HepG2 (cell line): ENCODE data around the gene ADCYAP1. TPM values are rescaled to one million over a fixed set of nuclear protein-coding genes. Genes with fewer than 3 reads are reported as not detected.

Source experiments
- ATAC-seq: fragments of 200-7000 bp; cut with Tn5 transposase; 3 replicates; pipeline ENCODE4 v1.9.1; 2020; ENCODE audit warnings: mild to moderate bottlenecking, moderate library complexity
- BruUV-seq: library from RNA; stranded (reverse); fragments of 400-500 nt; replicated peaks from 2 replicates; lab custom pipeline; 2021; lab: Mats Ljungman, UMichigan
- CTCF ChIA-PET: fragments of 300-600 bp; formaldehyde crosslinking; extraction: SDS; loops from one replicate; lab custom pipeline; 2021; ENCODE audit warnings: low total read pairs, inconsistent platforms, low intra/inter-chr PET ratio; lab: Yijun Ruan, JAX
- POLR2A ChIA-PET: fragments of 350-600 bp; sonication (Branson Sonifier 250); formaldehyde crosslinking; loops from one replicate; lab custom pipeline; 2020; ENCODE audit warnings: antibody characterized with exemption, inconsistent platforms; lab: Yijun Ruan, JAX
- DNase-seq: peaks from one replicate; pipeline ENCODE4 v3.0.0-alpha.2; 2015; ENCODE audit warnings: low spot score
- FAIRE-seq: peaks from 3 replicates; lab custom pipeline; 2011; peaks lifted over from hg19 to GRCh38; lab: Jason Lieb, UNC
- H2AFZ ChIP-seq: one replicate; pipeline ENCODE4 v1.6.1; 2011; ENCODE audit warnings: low read length, inconsistent platforms
- H3K27ac ChIP-seq: fragments of 300-600 bp; 3 replicates; pipeline ENCODE4 v1.8.0; 2011; ENCODE audit warnings: mixed run types, mild to moderate bottlenecking, mixed read lengths, low read length, inconsistent platforms; ENCODE audit not compliant: insufficient read depth; ENCODE audit errors: extremely low read length
- H3K27me3 ChIP-seq, 2 experiments: fragments of 200-600 bp in 1 of 2; 2 replicates in 1 of 2; 3 replicates in 1 of 2; pipeline versions ENCODE4 v1.6.0 to v1.8.0; 2011; ENCODE audit warnings: low read length in 2 of 2, mild to moderate bottlenecking in 2 of 2, moderate library complexity in 2 of 2, inconsistent platforms in 1 of 2; ENCODE audit not compliant: insufficient read depth in 2 of 2, control insufficient read depth in 1 of 2
- H3K36me3 ChIP-seq, 2 experiments: fragments of 200-600 bp in 1 of 2; replicated peaks in 1 of 2; 2 replicates in 1 of 2; 3 replicates in 1 of 2; pipeline versions ENCODE4 v1.5.1 to v1.8.0; 2011; ENCODE audit warnings: low read length in 2 of 2, inconsistent platforms in 1 of 2; ENCODE audit not compliant: insufficient read depth in 2 of 2, control insufficient read depth in 1 of 2
- H3K4me1 ChIP-seq: 2 replicates; pipeline ENCODE4 v1.5.1; 2012; ENCODE audit warnings: low read length, inconsistent platforms; ENCODE audit not compliant: insufficient read depth
- H3K4me2 ChIP-seq: 2 replicates; pipeline ENCODE4 v1.6.0; 2011; ENCODE audit warnings: low read depth, low read length, inconsistent platforms
- H3K4me3 ChIP-seq, 3 experiments: fragments of 200-600 bp in 1 of 3; sonication (generic), shearing (Covaris generic) in 1 of 3; replicated peaks in 1 of 3; 2 replicates each; pipeline ENCODE4 v1.5.1; 2011 to 2016; ENCODE audit warnings: low read length in 3 of 3, inconsistent platforms in 2 of 3, low read depth in 2 of 3, mild to moderate bottlenecking in 2 of 3, control low read depth in 1 of 3, mixed read lengths in 1 of 3; ENCODE audit not compliant: insufficient read depth in 1 of 3
- H3K79me2 ChIP-seq: one replicate; pipeline ENCODE4 v1.6.1; 2011; ENCODE audit warnings: low read length, inconsistent platforms; ENCODE audit not compliant: insufficient read depth
- H3K9ac ChIP-seq: 2 replicates; pipeline ENCODE4 v1.6.0; 2011; ENCODE audit warnings: mild to moderate bottlenecking, low read depth, low read length, inconsistent platforms; ENCODE audit not compliant: insufficient read depth
- H3K9me3 ChIP-seq: 2 replicates; pipeline ENCODE4 v1.5.1; 2012; ENCODE audit warnings: mild to moderate bottlenecking, low read length
- H4K20me1 ChIP-seq: 2 replicates; pipeline ENCODE4 v1.6.0; 2011; ENCODE audit warnings: inconsistent platforms, mild to moderate bottlenecking, low read length, moderate library complexity; ENCODE audit not compliant: insufficient read depth
- AGO1 ChIP-seq: fragments of 200-400 bp; formaldehyde crosslinking; IDR thresholded peaks from 2 replicates; pipeline ENCODE4 v1.6.1; 2017; ENCODE audit warnings: mild to moderate bottlenecking, low read depth, low read length, moderate library complexity; ENCODE audit not compliant: poor library complexity, severe bottlenecking
- ATF5 ChIP-seq: sonication (generic); formaldehyde crosslinking; IDR thresholded peaks from 2 replicates; pipeline ENCODE4 v1.4.0; 2020; ENCODE audit warnings: mild to moderate bottlenecking, low read depth, missing genetic modification reagents
- CENPBD1 ChIP-seq: sonication (generic); formaldehyde crosslinking; IDR thresholded peaks from 2 replicates; pipeline ENCODE4 v1.8.0; 2022; ENCODE audit warnings: missing genetic modification reagents, low read depth, mild to moderate bottlenecking, borderline replicate concordance
- DMAP1 ChIP-seq: IDR thresholded peaks from 2 replicates; pipeline ENCODE4 v1.6.1; 2016
- EHMT2 ChIP-seq: fragments of 200-600 bp; sonication (generic); IDR thresholded peaks from 2 replicates; pipeline ENCODE4 v1.7.0; 2017; ENCODE audit warnings: antibody characterized with exemption, low read depth, low read length, borderline replicate concordance
- FLYWCH1 ChIP-seq: sonication (generic); formaldehyde crosslinking; IDR thresholded peaks from 2 replicates; pipeline ENCODE4 v1.8.1; 2023; ENCODE audit warnings: mild to moderate bottlenecking, missing genetic modification reagents
- FOXM1 ChIP-seq: sonication (generic); formaldehyde crosslinking; IDR thresholded peaks from 2 replicates; pipeline ENCODE4 v1.5.0; 2020; ENCODE audit warnings: missing genetic modification reagents
- HOXA7 ChIP-seq: sonication (generic); formaldehyde crosslinking; IDR thresholded peaks from 2 replicates; pipeline ENCODE4 v1.8.1; 2022; ENCODE audit warnings: mild to moderate bottlenecking, missing genetic modification reagents, moderate library complexity
- KLF11 ChIP-seq: IDR thresholded peaks from 2 replicates; pipeline ENCODE4 v1.6.1; 2016; ENCODE audit warnings: missing compliant biosample characterization
- PATZ1 ChIP-seq: sonication (generic); formaldehyde crosslinking; IDR thresholded peaks from 2 replicates; pipeline ENCODE4 v1.4.0; 2020; ENCODE audit warnings: missing genetic modification reagents
- PHF21A ChIP-seq: sonication (generic); formaldehyde crosslinking; IDR thresholded peaks from 2 replicates; pipeline ENCODE4 v1.5.0; 2020; ENCODE audit warnings: mild to moderate bottlenecking, missing genetic modification reagents
- ZBTB20 ChIP-seq: sonication (generic); formaldehyde crosslinking; IDR thresholded peaks from 2 replicates; pipeline ENCODE4 v1.8.1; 2023; ENCODE audit warnings: missing genetic modification reagents, low read depth, mild to moderate bottlenecking, borderline replicate concordance
- ZNF160 ChIP-seq: sonication (generic); formaldehyde crosslinking; IDR thresholded peaks from 2 replicates; pipeline ENCODE4 v1.8.0; 2022; ENCODE audit warnings: mild to moderate bottlenecking, inconsistent platforms, missing genetic modification reagents
- WGBS: methylation state at CpG from one replicate; pipeline ENCODE4 v1.1.6; 2017; ENCODE audit warnings: low lambda C conversion rate; 5-methylcytosine and 5-hydroxymethylcytosine counted together
- in situ Hi-C: cut with HindIII; loops from 2 replicates; pipeline ENCODE4 v1.10.0; 2017; ENCODE audit warnings: low pct_unique_long_range_greater_than_20kb; ENCODE audit not compliant: extremely low pct_ligation_motif_present
- intact Hi-C: fragments of 100-400 bp; cut with micrococcal nuclease; formaldehyde crosslinking; loops from one replicate; pipeline ENCODE4 v1.10.0; 2022; ENCODE audit not compliant: unreplicated experiment
- polyA plus RNA-seq, 8 experiments: library from polyadenylated mRNA; depleted of rRNA in 3 of 8; stranded (reverse) in 7 of 8; unstranded in 1 of 8; fragments of >200 nt; fragmentation: Illumina TruSeq in 4 of 8; extraction: Trizol in 4 of 8; gene quantifications; 2 replicates each; pipeline versions ENCODE4 v1.2.1 to v1.2.3, GENCODE V29; 2011 to 2016; ENCODE audit warnings: low read depth in 4 of 8, missing spikeins in 1 of 8, mixed read lengths in 1 of 8; ENCODE audit not compliant: insufficient read depth in 1 of 8
- total RNA-seq, 5 experiments: library from RNA; depleted of rRNA; stranded (reverse); fragments of >200 nt; fragmentation: Illumina TruSeq; extraction: Trizol; gene quantifications; 2 replicates each; pipeline ENCODE4 v1.2.3, GENCODE V29; 2016; ENCODE audit warnings: low read depth in 1 of 5

ADCYAP1 gene
- total and polyA plus RNA-seq, 2 of the 13 experiments (the other 11 are each of a cell fraction or from before 2014, with no cell fraction given) = not detected

GRCh38 chr18:941331-941730 is 36.7 kb downstream of the ADCYAP1 start:
- Histone ChIP-seq H3K4me2 (no peak overlapping the region), H3K36me3 (no peaks in the 10 kb centered on the region), H3K9ac (no peak overlapping the region), H2AFZ (no peak overlapping the region), H3K79me2 (no peaks in the 10 kb centered on the region), H4K20me1 (no peaks in the 10 kb centered on the region), H3K27me3 (no peaks in the 10 kb centered on the region), H3K4me3 (no peak overlapping the region), H3K27ac (no peak overlapping the region), H3K4me1 (no peaks in the 10 kb centered on the region), H3K9me3 (no peaks in the 10 kb centered on the region)
- in situ Hi-C loops = no loop called here
- CTCF ChIA-PET = no interaction called here
- ATAC-seq (no peak), FAIRE-seq (no peak), DNase-seq (no peak)
- TF ChIP-seq FLYWCH1 (CRISPR knock-in tag) (no peak), AGO1 (no peak), PHF21A (no peak), FOXM1 (CRISPR knock-in tag) (no peak), CENPBD1 (no peak), ZBTB20 (CRISPR knock-in tag) (no peak), KLF11 (CRISPR knock-in tag) (no peak), DMAP1 (CRISPR knock-in tag) (no peak)
- intact Hi-C loops = no loop called here
- POLR2A ChIA-PET = no interaction called here
- 5% methylated on average over 2 of the region's 2 CpGs for WGBS
- no TSS peak for BruUV-seq

- Histone ChIP-seq H3K4me2 (no peak overlapping the region), H3K4me3 (no peak overlapping the region), H2AFZ (no peak overlapping the region), H3K36me3 (no peaks in the 10 kb centered on the region), H3K9me3 (no peaks in the 10 kb centered on the region), H3K27me3 (no peaks in the 10 kb centered on the region), H3K4me1 (no peaks in the 10 kb centered on the region), H3K79me2 (no peaks in the 10 kb centered on the region), H4K20me1 (no peaks in the 10 kb centered on the region), H3K27ac (no peak overlapping the region), H3K9ac (no peak overlapping the region)
- 0% methylated on average over 1 of the region's 1 CpG for WGBS
- intact Hi-C loops (no loop called here), in situ Hi-C loops (no loop called here)
- ChIA-PET CTCF (no interaction called here), POLR2A (no interaction called here)
- FAIRE-seq (no peak), ATAC-seq (no peak), DNase-seq (no peak)
- BruUV-seq = no TSS peak
- TF ChIP-seq ZNF160 (no peak), HOXA7 (CRISPR knock-in tag) (no peak), ATF5 (CRISPR knock-in tag) (no peak), EHMT2 (no peak), PATZ1 (CRISPR knock-in tag) (no peak)
Observed at GRCh38 chr18:944440-944839, 39.8 kb downstream of the ADCYAP1 start.
